ENCODE results near the gene ATG10.

Gene ATG10

DNA sequence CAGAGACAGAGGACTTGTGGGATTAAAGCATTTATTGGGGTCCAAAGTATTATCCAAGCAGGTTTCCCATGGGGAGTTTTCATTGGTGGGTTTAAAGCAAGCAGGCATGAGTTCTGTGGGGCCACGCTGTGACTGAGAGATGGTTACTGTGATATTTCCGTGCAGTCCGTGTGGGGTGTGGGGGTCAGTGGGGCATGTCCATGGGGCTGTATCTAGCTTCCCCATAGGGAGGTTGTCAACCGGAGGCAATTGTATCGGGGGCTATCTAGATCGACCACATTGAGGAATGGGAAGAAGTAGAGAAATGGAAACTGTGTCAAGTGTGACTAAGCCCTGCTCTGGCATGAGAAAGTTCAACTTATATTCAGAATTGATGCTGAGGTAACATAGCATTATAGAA is 313.4 kb downstream of the ATG10 start:
- DNase-seq: no peak

DNA sequence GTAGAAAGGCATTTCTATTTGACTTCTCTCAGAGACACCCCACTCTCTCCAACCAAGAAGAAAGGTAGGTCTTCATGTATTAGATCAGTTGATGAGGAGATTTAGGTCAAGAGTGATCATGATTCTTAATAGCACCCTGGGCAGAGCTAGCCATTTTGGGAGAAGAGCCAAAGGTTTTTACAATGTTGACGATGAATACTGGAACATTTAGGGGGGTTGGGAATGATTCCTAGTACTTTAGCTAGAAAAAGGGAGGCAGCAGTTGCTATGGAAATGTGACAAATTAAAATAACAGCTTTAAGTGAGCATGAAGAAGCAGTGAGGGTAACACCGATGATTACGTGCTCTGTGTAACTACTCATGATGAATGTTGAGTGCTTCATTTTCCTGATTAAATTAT is 315.8 kb downstream of the ATG10 start:
- DNase-seq: no peak

GRCh38 chr5:82290005-82290404 is 318.2 kb downstream of the ATG10 start:
- DNase-seq: no peak

- no peak for DNase-seq
These were observed 319.1 kb downstream of the ATG10 start for GRCh38 chr5:82290908-82291307.

GRCh38 chr5:82291420-82291819 is 319.6 kb downstream of the ATG10 start:
- DNase-seq: no peak

- DNase-seq: no peak
These were observed 323.3 kb downstream of the ATG10 start for GRCh38 chr5:82295144-82295543.

DNA sequence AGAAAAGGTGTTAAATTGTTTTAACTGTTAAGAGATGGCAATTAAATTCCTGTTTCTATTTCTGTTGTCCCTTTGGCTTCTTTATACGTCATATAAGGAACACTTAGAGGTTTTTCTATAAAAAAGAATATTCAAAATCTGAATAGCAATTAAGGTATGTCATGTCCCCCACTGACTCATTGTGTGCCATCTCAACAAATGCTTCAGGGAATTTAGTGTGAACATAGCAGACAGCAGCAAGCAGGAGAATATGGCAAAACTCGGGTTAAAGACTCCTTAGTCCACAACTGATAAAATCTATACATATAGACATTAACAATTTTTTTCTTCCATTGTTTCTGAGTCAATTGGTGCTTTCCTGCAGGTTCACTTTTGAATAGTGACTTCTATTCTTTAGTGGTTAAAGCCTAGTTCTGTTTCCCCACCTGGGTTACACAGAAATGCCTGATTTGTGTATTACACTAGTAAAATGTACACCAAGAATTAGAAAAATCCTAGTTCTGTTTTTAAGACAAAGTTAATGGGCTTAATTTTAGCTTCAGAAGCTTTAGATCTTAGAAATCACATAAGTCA is 324.2 kb downstream of the ATG10 start:
- no peak for DNase-seq

DNA sequence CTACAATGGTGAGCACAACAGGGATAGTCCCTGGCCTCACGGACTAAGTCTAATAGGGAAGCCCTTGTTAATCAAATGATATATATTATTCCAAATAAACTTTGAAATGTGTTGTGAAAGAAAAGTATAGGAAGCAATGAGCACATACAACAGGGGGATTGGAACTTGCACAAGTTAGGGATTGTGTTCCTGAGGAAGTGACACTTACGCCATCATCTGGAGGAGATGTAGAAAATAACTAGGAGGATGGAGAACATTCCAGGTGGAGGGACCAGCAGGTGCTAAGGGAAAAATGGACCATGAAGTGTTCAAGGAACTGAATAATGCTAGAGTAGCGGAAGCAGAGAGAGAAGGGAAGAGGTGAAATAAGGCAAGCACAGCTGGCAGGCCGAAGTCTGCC is 325.1 kb downstream of the ATG10 start:
- DNase-seq: no peak

GRCh38 chr5:82297711-82298110 is 325.9 kb downstream of the ATG10 start:
- DNase-seq: no peak

DNA sequence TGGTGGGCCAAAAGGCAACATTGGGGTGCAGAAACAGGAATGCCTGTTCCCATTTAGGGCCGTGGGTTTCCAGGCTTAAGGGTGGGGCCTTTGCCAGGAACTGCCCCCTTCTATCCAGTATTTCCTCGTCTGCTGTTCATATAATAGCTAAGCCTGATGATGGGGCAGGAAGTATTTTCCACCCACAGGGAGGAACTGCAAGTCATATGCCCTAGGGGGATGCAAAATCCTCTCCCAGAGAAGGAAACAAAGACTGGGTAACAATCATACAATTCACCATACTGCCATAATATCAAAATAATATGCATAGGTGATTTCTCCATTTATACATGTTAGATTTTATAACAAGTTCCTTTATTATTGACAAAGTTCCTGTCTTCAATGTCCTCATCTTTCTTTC is 326.8 kb downstream of the ATG10 start:
- DNase-seq: no peak

- DNase-seq: no peak
These were observed 329.4 kb downstream of the ATG10 start for GRCh38 chr5:82301190-82301589.
